Epidermal melanocyte (primary cell): ENCODE data around the gene TEX36.
"Not testable (repeated sequence)": the region's sequence is repeated elsewhere in the genome, so short reads cannot be mapped to it uniquely, and the experiment has no call there.

Experiments used
- DNase-seq: peaks from one replicate; pipeline ENCODE4 v3.0.0; 2011; ENCODE audit warnings: low spot score; ENCODE audit not compliant: insufficient read length

TEX36 gene, protein sequence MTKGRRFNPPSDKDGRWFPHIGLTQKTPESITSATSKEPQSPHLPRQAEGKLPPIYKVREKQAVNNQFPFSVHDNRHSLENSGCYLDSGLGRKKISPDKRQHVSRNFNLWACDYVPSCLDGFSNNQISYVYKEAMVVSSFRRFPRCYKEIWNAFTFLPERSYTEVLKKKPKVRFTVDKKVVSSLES

DNA sequence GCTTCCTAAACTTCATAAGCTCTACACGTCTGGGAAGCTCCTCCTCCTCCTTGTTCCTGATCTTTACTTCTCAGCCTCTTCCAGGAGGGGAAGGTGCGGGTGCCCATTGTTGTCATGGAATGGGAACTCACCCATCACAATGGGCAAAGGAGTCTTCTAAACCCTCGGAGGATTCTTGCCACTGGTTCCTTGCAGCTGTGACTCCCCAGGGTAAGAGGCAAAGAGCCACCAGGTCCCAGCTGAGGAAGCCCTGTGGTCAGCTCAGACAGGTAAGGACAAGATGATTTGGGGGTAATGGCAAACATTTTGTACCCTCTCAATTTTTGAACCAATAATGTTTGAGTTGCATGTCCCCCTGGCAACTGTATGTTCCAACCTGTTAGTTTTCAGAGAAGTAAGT is at the start of gene TEX36:
TSS of gene TEX36 (minus strand) at position 101 of the 400 bp plus-strand sequence. CDS start 174 bp downstream, outside the sequence.
- DNase-seq = no peak

DNA sequence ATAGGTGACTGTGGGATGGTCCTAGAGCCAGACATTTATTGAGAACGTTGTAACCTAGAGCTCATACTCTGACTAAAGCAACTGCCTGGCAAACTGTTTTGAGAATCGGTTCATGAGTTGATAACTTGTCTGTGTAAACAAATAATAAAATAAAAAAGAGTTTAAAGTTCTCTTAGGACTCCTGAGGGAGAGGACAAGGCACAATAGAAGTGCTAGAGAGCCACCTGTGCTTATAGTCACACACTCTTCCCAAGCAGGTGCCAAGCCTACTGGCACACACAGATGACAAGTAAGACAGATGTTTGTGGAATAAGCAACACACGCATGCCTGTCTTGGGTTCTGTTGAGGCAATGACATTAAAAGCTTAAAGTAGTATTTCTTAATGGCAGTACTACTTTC is 44.5 kb upstream of the TEX36 start:
- no peak for DNase-seq

DNA sequence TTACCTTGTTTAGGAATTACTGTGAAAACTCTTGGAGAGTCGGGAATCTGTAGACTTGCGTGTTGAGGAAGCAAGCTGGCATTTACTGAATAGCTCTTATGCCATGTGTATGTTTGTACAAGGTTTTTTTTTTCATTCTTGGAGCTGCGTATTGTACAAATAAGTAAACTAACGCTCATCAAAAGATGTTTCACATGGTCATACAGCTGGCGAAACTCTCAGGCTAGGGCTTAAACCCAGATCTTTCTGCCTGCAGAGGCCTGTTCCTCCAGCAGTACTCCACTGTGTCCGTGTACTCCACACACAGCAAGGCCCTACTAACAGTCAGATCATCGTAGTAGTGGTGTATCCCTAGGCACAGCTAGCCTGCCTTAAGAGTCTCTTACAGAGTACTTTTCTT is 44.0 kb upstream of the TEX36 start:
- no peak for DNase-seq

DNA sequence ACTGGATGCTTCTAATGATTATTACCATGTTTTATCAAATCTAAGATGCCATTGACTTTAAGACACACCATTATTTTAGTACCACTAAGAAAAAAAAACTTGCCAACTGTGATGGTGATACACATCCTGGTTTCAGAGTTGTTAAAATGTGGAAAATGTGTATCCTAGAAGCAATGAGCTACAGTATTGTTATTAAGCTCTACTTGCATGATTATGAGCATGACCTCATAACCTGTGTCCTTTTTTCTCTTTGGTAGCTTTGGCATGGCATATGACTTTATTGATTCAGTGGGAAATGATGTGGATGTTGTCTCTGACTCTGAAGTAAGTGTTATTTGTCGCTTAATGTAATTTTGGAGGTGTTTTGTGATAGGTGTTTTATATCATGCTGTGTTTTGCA is 39.8 kb upstream of the TEX36 start:
- no peak for DNase-seq

DNA sequence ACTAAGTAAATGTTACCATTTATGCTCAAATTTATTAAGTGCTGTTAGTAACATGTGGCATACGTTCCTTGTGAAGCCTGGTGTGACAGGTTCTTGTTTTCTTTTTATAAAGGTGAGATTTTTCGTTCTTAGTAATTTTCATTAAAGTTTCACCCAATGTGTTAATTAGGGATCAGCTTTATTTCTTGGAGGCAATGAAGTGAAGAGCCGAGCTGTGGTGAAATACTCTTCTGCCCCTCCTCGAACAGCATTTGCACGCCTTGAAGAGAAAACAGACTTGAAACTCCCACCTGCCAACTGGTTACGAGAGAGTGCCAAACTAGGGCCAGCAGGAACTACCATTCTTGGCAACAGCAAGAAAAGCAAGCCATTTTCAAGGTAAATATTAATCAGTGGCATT is 38.1 kb upstream of the TEX36 start:
- no peak for DNase-seq

DNA sequence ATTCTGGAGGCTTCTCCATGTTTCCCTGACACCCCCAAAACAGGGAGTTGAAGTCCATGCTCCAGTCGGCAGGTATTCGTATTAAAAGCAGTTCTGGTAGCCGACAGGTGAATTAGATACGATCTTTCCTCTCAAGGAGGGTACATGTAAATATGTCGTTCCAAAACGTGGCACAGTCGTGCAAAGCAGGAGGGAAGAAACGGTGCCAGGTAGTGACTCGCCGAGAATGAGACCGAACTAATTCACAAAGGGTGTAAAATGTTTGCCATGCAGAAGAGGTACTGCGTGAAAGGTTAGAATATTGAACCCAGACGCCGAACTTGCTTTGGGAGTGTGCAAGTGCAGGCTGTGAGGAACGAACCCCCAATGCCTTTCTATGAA is 37.0 kb upstream of the TEX36 start:
- no peak for DNase-seq

DNA sequence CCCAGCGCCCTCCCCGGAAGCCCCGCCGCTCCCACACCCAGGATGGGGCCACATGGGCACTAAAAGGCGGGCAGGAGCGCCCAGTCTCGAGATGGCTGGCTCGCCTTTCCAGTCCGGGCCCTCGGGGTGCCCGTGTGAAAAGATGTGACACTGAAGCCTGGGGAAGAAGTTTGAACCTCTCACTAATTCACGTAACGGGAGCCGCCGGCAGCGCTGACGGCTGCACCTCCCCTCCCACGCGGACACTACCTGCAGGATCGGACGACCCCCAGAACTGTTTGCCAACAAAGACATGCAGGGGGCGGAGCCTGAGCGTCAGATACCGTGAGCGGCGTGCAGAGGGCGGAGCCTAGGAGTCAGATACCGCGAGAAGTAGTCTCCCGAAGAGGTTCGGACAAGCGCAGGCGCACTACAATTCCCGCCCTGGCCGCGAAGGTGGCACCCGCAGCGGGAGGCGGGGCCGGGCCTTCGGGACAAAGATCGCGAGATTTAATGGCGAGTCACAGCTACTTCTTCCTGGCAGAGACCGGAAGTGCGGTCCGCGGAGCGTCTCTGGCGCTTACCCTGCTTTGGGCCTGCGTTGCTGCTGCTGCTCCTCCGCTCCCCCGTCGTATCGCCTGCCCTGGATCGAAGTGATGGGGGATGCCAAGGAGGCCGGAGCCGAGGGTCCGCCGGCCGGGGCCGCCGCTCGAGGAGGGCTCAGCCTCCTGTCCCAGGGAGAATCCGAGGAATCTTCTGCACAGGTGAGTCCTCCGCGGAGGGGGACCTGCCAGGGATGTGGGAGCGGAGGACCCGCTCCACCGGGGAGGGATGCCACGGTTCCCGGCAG is 36.4 kb upstream of the TEX36 start, which contains the start of gene EDRF1:
TSS of gene EDRF1 (plus strand) at position 537 of the 829 bp plus-strand sequence. CDS start at position 636, 99 bp downstream.
- DNase-seq = peak; percentile 92

DNA sequence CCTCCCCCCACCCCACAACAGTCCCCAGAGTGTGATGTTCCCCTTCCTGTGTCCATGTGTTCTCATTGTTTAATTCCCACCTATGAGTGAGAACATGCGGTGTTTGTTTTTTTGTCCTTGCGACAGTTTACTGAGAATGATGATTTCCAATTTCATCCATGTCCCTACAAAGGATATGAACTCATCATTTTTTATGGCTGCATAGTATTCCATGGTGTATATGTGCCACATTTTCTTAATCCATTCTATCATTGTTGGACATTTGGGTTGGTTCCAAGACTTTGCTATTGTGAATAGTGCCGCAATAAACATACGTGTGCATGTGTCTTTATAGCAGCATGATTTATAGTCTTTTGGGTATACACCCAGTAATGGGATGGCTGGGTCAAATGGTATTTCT is 31.8 kb upstream of the TEX36 start:
- DNase-seq = not testable (repeated sequence)

DNA sequence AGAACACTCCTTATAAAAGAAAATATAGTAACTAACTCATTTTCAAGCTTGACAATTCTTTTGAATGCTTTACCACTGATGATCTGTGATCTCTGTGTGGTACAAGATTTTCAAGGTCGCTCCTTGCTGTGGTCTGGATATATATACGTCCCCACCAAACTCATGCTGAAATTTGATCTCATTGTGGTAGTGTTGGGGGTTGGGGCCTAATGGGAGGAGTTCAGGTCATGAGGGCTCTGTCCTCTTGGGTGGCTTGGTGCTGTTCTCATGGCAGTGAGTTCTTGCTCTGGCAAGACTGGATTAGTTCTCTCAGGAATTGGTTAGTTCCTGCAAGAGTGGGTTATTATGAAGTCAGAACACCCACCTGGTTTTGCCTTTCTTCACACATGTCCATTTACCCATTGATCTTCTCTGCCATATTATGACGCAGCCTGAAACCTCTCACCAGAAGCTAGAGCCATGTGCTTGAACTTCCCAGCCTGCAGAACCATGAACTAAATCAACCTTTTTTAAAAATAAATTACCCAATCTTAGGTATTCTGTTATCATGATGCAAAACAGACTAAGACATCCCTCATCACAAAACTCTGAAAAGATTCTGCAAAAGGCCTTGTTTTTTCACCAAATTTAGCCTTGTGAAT is 28.3 kb upstream of the TEX36 start:
- DNase-seq = no peak

DNA sequence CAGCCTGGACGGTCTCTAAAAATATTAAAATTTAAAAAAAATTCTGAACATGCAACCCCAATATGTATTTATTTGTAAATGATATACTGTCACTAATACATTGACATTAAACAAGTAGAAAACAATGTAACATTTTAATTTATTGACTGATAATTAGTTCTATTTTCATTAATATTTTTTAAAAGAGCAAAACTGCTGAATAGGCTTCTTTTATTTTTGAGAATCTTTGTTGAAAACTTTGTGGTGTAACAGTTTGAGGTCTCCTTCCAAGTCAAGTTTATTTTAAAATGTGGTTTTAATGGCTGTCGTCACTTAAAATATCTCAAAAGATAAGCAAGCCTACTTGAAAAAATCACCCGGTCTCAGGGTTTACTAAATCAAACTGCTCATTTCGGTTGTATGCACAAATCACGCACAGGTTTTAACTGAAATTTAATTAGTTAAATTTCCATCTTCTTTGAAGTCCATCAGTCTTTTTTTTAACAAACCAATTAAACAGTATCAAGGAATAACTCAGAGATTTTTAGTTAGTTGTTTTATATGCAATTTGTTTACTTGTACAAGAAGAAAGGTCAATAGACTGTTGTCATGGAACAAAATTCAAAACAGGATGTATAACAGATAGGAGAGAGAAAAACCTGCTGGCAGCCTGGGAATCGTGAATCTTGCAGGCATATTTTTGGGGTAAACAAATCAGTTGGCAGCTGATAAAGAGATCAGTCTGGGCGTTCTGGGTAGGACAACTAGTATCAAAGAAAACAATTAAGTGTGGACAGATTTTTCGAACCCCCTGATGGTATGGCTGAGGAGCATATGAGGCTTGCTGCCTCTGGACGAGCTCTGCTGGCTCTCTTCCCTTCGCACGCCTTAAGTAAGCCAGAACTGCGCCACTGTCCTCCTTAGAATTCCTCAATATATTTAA is 26.9 kb upstream of the TEX36 start:
- no peak for DNase-seq

DNA sequence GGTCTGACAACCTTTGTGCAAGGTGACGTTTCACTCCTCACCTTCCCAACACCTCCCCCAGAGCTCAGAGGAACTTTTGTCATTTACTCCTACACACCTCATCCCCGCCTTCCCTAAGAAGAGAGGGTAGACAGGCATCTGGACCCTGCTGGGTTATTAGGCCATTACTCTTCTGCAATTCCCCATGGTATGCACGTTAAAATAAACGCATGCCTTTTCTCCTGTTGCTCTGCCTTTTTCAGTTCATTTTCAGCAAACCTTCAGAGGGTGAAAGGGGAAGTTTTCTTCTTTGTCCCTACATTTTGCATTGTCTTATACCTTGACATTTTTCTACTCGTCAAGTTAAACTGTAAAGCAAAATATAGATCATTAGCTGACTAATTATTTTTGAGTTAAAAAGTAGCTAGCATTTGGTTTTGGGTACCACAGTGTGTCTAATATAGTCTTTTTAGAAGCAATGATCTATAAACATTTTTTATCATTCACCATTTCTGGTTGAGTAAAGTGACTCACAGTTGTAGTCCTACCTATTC is 26.1 kb upstream of the TEX36 start:
- no peak for DNase-seq

DNA sequence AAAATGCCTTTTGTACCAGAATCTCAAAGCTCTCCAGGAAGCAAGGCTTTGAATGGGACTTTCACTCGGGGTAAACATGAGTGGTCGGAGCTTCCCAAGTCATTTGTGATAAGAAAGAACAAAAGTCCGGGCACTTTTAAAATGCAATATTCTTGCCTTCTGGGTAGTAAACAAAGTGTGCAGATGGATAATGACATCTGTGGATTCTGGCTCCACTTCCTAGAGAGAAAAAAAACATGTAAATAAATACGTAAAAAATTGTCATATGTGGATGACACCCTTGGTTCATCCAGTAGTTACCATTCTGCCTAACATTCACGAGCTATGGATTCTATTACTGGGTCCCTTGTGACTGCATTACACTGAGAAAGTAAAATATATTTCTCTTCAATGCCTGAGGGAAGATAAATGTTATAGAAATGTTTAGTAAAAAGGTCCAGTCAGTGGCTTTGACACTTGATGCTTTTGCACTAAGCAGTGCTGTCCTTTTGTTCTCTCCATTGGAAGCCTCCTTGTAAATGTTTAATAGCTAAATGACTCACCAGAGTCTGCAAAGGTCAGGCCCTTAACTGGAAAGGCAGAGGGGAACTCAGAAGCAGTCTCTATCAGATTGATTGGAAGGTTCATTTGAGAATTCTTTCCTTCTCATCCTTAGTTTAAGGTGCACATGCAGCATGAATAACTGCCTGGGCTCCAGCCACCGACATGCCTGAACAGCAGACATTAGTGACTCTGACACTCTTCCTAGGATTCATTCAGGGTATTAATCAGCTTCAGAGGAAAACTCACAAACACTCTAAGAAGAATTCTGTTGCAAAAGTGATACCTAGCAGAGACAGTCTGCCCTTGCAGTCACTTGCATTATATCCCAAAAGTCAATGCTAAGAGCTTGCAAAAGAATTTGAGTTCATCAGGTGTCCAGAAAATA is 24.8 kb upstream of the TEX36 start:
- no peak for DNase-seq

DNA sequence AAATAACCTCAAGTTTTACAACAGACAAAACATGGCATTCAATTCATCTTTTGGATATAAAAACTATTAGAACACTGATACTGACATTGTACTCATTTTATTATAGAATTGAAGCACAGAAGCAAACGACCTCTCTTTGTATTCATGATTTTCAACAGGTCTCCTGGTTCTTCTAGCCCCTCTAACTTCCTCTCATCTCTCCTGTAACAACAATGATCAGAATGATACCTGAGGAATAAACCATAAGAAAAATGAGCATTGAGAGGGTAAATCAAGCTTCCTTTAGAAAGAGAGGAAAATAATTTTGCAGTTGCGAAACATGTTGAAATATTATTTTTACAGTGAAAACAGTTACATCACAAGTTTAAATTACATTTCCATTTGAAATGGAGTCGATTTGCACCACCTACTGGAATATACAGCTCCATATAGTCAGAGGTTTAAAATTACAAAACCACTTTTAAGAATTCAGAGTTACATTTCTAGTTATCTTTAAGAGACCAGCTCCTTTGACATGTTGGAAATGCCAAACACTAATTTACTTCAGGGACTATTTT is 17.5 kb upstream of the TEX36 start:
- no peak for DNase-seq

DNA sequence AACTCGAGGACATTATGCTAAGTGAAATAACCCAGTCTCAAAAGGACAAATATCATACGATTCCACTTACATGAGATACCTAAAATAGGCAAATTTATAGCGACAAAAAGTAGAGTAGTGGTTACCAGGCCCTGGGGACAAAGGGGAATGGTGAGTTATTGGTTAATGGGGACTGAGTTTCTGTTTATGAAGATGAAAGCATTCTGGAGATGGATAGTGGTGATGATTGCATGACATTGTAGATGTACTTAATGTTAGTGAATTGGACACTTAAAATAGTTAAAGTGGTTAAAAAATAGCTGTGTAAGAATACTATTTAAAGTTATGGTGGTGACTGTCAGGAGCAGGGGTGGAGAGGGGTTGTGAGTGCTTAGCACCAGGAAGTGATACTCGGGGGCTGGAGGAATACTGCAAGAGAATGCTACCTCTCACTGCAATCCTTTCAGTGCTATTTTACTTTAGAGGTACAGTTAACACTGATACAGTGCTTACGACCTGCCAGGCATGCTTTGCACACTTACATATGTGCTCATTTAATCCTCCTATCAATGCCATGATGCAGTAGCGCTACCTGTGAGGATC is 16.7 kb upstream of the TEX36 start:
- DNase-seq = no peak

DNA sequence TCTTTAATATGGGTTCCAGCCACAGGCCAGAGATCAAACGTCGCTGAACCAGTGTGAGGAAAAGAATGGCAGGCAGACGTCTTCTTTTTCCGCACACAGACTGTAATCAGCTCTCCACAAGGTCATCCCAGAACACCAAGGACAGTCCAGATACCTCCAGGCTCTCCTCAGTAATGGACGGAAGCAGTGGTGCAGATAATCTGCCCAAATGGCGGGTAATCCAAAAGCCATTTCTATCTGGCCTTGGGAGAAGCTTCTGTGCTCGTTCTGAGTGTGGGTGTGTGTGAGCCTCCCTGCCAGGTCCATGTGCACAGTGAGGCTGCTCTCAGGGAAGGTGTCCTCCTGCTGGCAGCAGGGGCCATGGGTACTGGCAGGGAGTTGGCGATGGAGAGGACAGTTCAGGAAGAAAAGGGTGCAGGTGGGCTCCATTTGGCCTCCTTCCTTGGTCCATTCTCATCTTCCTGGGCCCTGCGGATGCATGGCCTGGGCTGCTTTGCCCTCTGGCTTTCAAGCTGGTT is 15.6 kb upstream of the TEX36 start:
- no peak for DNase-seq

DNA sequence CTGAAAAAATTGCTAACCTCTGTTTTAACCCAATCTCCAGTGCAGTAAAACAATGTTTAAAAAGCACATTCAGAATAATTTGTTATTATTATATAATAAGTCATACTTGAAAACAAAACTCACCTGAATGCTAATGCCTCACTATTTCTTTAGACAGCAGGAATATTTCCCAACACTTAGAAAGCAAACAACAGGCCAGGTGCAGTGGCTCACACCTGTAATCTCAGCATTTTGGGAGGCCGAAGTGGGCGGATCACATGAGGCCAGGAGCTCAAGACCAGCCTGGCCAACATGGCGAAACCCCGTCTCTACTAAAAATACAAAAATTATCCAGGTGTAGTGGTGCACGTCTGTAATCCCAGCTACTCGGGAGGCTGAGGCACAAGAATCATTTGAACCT is 13.9 kb upstream of the TEX36 start:
- DNase-seq = not testable (repeated sequence)

DNA sequence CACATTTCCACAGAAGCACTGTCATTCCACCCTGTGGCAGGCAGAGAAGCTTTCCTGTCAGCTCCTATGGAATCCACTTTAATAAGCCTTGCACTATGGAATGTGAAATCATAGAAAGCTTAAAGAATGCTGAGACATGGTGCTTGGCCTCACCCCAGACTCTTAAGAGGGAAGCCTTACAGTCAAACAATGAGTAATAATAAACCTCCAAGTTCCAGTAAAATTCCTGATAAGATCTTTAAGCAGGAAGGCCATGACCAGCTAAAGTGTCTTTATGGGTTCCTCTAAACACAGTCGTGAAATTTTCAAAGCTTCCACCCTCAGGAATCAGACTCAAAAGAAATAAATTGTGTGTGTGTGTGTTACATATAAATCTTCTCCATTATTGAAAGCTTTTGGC is 11.9 kb upstream of the TEX36 start:
- DNase-seq = no peak

DNA sequence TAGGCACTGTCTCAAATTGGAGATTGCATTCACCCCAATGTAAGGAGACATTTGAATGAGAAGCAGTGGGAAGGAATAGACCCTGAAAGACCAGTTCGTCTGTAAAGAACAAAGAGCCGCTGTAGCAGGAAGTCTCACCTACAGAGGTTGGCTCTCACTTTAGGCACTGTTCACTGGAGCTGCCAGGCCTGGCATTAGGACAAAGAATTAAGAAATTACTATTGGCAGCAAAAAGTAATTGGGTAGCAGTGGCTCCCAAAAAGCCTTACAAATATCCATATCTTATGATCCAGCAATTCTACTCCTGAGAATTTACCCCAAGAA is 10.5 kb upstream of the TEX36 start:
- DNase-seq = no peak
